Naive thymus-derived CD4-positive, alpha-beta T cell (primary cell): Measurements from ENCODE around the gene NHLRC3. TPM values are rescaled to one million over a fixed set of nuclear protein-coding genes. Genes with fewer than 3 reads are reported as not detected.
A peak's percentile ranks its signal among the peaks of the same experiment; 100 is the strongest.

Experiments used
- ATAC-seq: fragments of 150-1000 bp; cut with Tn5 transposase; 2 replicates; pipeline ENCODE4 v1.10.0; 2021; ENCODE audit warnings: mild to moderate bottlenecking, moderate library complexity
- CTCF ChIA-PET: fragments of 350-600 bp; sonication (Branson Sonifier 250); formaldehyde crosslinking; loops from one replicate; lab custom pipeline; 2021; ENCODE audit warnings: antibody characterized with exemption; lab: Charles Lee
- POLR2A ChIA-PET: fragments of 350-600 bp; sonication (Branson Sonifier 250); formaldehyde crosslinking; loops from one replicate; lab custom pipeline; 2021; ENCODE audit warnings: antibody characterized with exemption, inconsistent platforms; lab: Charles Lee
- DNase-seq, 9 donors: peaks; one replicate each; pipeline versions ENCODE4 v3.0.0 to v3.0.0-alpha.2; 2020 to 2022; ENCODE audit warnings: mixed read lengths in 1 of 9
- H3K27ac ChIP-seq: one replicate; pipeline ENCODE4 v1.7.0; 2013; ENCODE audit warnings: mild to moderate bottlenecking, low read depth, low read length, moderate library complexity
- H3K27me3 ChIP-seq, 2 donors: one replicate each; pipeline ENCODE4 v1.7.0; 2013; ENCODE audit warnings: low read length in 2 of 2, mild to moderate bottlenecking in 2 of 2, moderate library complexity in 2 of 2; ENCODE audit not compliant: control insufficient read depth in 2 of 2, insufficient read depth in 2 of 2
- H3K36me3 ChIP-seq, 3 experiments: 1 replicate in 2 of 3; 2 replicates in 1 of 3; pipeline ENCODE4 v1.7.0; 2013; ENCODE audit warnings: low read length in 3 of 3, mild to moderate bottlenecking in 3 of 3, moderate library complexity in 1 of 3; ENCODE audit not compliant: insufficient read depth in 3 of 3, control insufficient read depth in 2 of 3
- H3K4me1 ChIP-seq, 2 donors: one replicate each; pipeline ENCODE4 v1.7.0; 2013; ENCODE audit warnings: low read length in 2 of 2, mild to moderate bottlenecking in 2 of 2, moderate library complexity in 1 of 2; ENCODE audit not compliant: control insufficient read depth in 2 of 2, insufficient read depth in 2 of 2
- H3K4me3 ChIP-seq: 2 replicates; pipeline ENCODE4 v1.7.0; 2013; ENCODE audit warnings: mild to moderate bottlenecking, low read length
- H3K9me3 ChIP-seq, 3 experiments: 1 replicate in 2 of 3; 2 replicates in 1 of 3; pipeline ENCODE4 v1.7.0; 2013; ENCODE audit warnings: low read length in 3 of 3; ENCODE audit not compliant: control insufficient read depth in 2 of 3
- H3K27ac Mint-ChIP-seq, 9 donors: one replicate each; pipeline ENCODE4 v1.8.0; 2020 to 2022; ENCODE audit warnings: mixed read lengths in 9 of 9, mild to moderate bottlenecking in 8 of 9, moderate library complexity in 5 of 9, inconsistent platforms in 2 of 9
- H3K27me3 Mint-ChIP-seq, 5 donors: one replicate each; pipeline ENCODE4 v1.8.0; 2021 to 2022; ENCODE audit warnings: mixed read lengths in 5 of 5, mild to moderate bottlenecking in 1 of 5
- H3K36me3 Mint-ChIP-seq, 5 donors: one replicate each; pipeline ENCODE4 v1.8.0; 2020 to 2022; ENCODE audit warnings: mixed read lengths in 5 of 5, mild to moderate bottlenecking in 3 of 5, inconsistent platforms in 1 of 5
- H3K4me1 Mint-ChIP-seq, 7 donors: one replicate each; pipeline ENCODE4 v1.8.0; 2020 to 2022; ENCODE audit warnings: mixed read lengths in 7 of 7, mild to moderate bottlenecking in 3 of 7, inconsistent platforms in 1 of 7
- H3K4me3 Mint-ChIP-seq, 10 donors: one replicate each; pipeline ENCODE4 v1.8.0; 2020 to 2022; ENCODE audit warnings: mild to moderate bottlenecking in 10 of 10, mixed read lengths in 10 of 10, moderate library complexity in 6 of 10, inconsistent platforms in 2 of 10
- H3K9me3 Mint-ChIP-seq, 11 donors: one replicate each; pipeline ENCODE4 v1.8.0; 2020 to 2022; ENCODE audit warnings: mixed read lengths in 11 of 11, mild to moderate bottlenecking in 4 of 11, inconsistent platforms in 1 of 11, moderate library complexity in 1 of 11
- intact Hi-C, 2 donors: fragments of 100-400 bp; cut with micrococcal nuclease; formaldehyde crosslinking; loops; one replicate each; pipeline ENCODE4 v1.15.1; 2023
- polyA plus RNA-seq, 2 donors: library from polyadenylated mRNA; unstranded; fragments of 300-500 nt; fragmentation: Illumina TruSeq; gene quantifications; one replicate each; pipeline ENCODE4 v1.2.3, GENCODE V29; 2021
- total RNA-seq, 6 experiments: library from RNA in 5 of 6; stranded (reverse) in 5 of 6; gene quantifications; 1 replicate in 5 of 6; 2 replicates in 1 of 6; pipeline ENCODE4 v1.2.3 and lab custom pipeline; 2021 to 2026

NHLRC3 gene
- total and polyA plus RNA-seq, 7 experiments from 2014 or later = 3.4 to 30.6 (median 15.6) TPM

- ChIA-PET POLR2A (interaction anchor here (3.5 kb wide), 1 partner anchor 11 kb away, joined by 14 read pairs; the partner anchor contains the start of genes NHLRC3 and PROSER1), CTCF (interaction anchor here (1.1 to 1.4 kb wide), 2 partner anchors 564 to 567 kb away, joined by 3 read pairs; no protein-coding TSS in a partner anchor)
- H3K4me1 Mint-ChIP-seq = peaks cover 0 to 8% (median 3%) of the 10 kb centered on the region in 7 donors
- no peaks in the 10 kb centered on the region for H3K9me3 ChIP-seq
- no peaks in the 10 kb centered on the region for H3K27me3 ChIP-seq
- intact Hi-C loops = no loop called here
- H3K36me3 Mint-ChIP-seq = peaks cover 0 to 29% (median 8%) of the 10 kb centered on the region in 5 donors
- no peaks in the 10 kb centered on the region for H3K27me3 Mint-ChIP-seq
- DNase-seq = no peak
- no peak overlapping the region for H3K4me3 Mint-ChIP-seq
- H3K36me3 ChIP-seq = peaks cover 0 to 3% (median 0%) of the 10 kb centered on the region in 3 experiments
- no peaks in the 10 kb centered on the region for H3K4me1 ChIP-seq
- no peak for ATAC-seq
- peak overlapping the region in 1 of 9 donors; percentile 26 for H3K27ac Mint-ChIP-seq
- no peak overlapping the region for H3K27ac ChIP-seq
- no peak overlapping the region for H3K4me3 ChIP-seq
- no peaks in the 10 kb centered on the region for H3K9me3 Mint-ChIP-seq
Observed at GRCh38 chr13:39048806-39049205, 10.6 kb downstream of the NHLRC3 start.

GRCh38 chr13:39049274-39049673 is 11.0 kb downstream of the NHLRC3 start:
- Mint-ChIP-seq H3K36me3 (peaks cover 0 to 28% (median 6%) of the 10 kb centered on the region in 5 donors), H3K4me3 (no peak overlapping the region), H3K4me1 (peaks cover 0 to 11% (median 5%) of the 10 kb centered on the region in 7 donors), H3K9me3 (no peaks in the 10 kb centered on the region), H3K27ac (peak overlapping the region in 1 of 9 donors; percentile 26), H3K27me3 (no peaks in the 10 kb centered on the region)
- no peaks in the 10 kb centered on the region for H3K9me3 ChIP-seq
- no peaks in the 10 kb centered on the region for H3K4me1 ChIP-seq
- DNase-seq = no peak
- intact Hi-C loops = no loop called here
- no peak overlapping the region for H3K27ac ChIP-seq
- POLR2A ChIA-PET = no interaction called here
- H3K27me3 ChIP-seq = no peaks in the 10 kb centered on the region
- H3K4me3 ChIP-seq = no peak overlapping the region
- CTCF ChIA-PET = interaction anchor here (1.4 kb wide), 1 partner anchor 567 kb away, joined by 3 read pairs; no protein-coding TSS in a partner anchor
- peaks cover 0 to 3% (median 0%) of the 10 kb centered on the region in 3 experiments for H3K36me3 ChIP-seq
- ATAC-seq = no peak

- H3K9me3 Mint-ChIP-seq = peaks cover 0 to 3% (median 0%) of the 10 kb centered on the region in 11 donors
- ChIA-PET CTCF (interaction anchor here (1.8 kb wide), 1 partner anchor 561 kb away, joined by 7 read pairs; no protein-coding TSS in a partner anchor), POLR2A (no interaction called here)
- no peak overlapping the region for H3K4me3 Mint-ChIP-seq
- H3K27ac Mint-ChIP-seq = peak overlapping the region in 1 of 9 donors; percentile 20
- Histone ChIP-seq H3K9me3 (no peaks in the 10 kb centered on the region), H3K27me3 (no peaks in the 10 kb centered on the region), H3K27ac (no peak overlapping the region), H3K4me1 (no peaks in the 10 kb centered on the region), H3K36me3 (peaks cover 0 to 3% (median 0%) of the 10 kb centered on the region in 3 experiments), H3K4me3 (no peak overlapping the region)
- H3K27me3 Mint-ChIP-seq = no peaks in the 10 kb centered on the region
- ATAC-seq = peak; percentile 51
- peak in 5 of 9 donors; percentile 11 to 38 (median 22) for DNase-seq
- H3K36me3 Mint-ChIP-seq = peaks cover 3 to 34% (median 10%) of the 10 kb centered on the region in 5 donors
- H3K4me1 Mint-ChIP-seq = peaks cover 0 to 13% (median 7%) of the 10 kb centered on the region in 7 donors
- intact Hi-C loops = loop anchor here (1.0 to 2.0 kb wide), 5 partner anchors 212 to 626 kb away; no protein-coding TSS in a partner anchor
Observed at GRCh38 chr13:39051157-39051556, 12.9 kb downstream of the NHLRC3 start.

- Mint-ChIP-seq H3K4me3 (no peak overlapping the region), H3K27me3 (no peaks in the 10 kb centered on the region), H3K27ac (no peak overlapping the region), H3K9me3 (peaks cover 0 to 3% (median 0%) of the 10 kb centered on the region in 11 donors), H3K4me1 (peaks cover 0 to 25% (median 9%) of the 10 kb centered on the region in 7 donors), H3K36me3 (peaks cover 3 to 32% (median 15%) of the 10 kb centered on the region in 5 donors)
- no peaks in the 10 kb centered on the region for H3K4me1 ChIP-seq
- no peak for DNase-seq
- no peak overlapping the region for H3K4me3 ChIP-seq
- intact Hi-C loops = no loop called here
- no peaks in the 10 kb centered on the region for H3K9me3 ChIP-seq
- H3K27me3 ChIP-seq = no peaks in the 10 kb centered on the region
- ChIA-PET CTCF (no interaction called here), POLR2A (no interaction called here)
- no peak for ATAC-seq
- H3K36me3 ChIP-seq = peaks cover 0 to 3% (median 0%) of the 10 kb centered on the region in 3 experiments
- H3K27ac ChIP-seq = no peak overlapping the region
Observed at GRCh38 chr13:39052944-39053343, 14.7 kb downstream of the NHLRC3 start.

GRCh38 chr13:39054112-39054511 is 15.9 kb downstream of the NHLRC3 start:
- peaks cover 0 to 3% (median 0%) of the 10 kb centered on the region in 3 experiments for H3K36me3 ChIP-seq
- ChIA-PET POLR2A (interaction anchor here (1.3 kb wide), 1 partner anchor 14 kb away, joined by 6 read pairs; no protein-coding TSS in a partner anchor), CTCF (no interaction called here)
- Mint-ChIP-seq H3K36me3 (peaks cover under 1 to 32% (median 19%) of the 10 kb centered on the region in 5 donors), H3K27ac (no peak overlapping the region), H3K4me3 (no peak overlapping the region), H3K9me3 (peaks cover 0 to 3% (median 0%) of the 10 kb centered on the region in 11 donors), H3K4me1 (peaks cover 0 to 33% (median 17%) of the 10 kb centered on the region in 7 donors), H3K27me3 (no peaks in the 10 kb centered on the region)
- DNase-seq = no peak
- ATAC-seq = no peak
- intact Hi-C loops = no loop called here
- no peak overlapping the region for H3K27ac ChIP-seq
- H3K27me3 ChIP-seq = no peaks in the 10 kb centered on the region
- no peak overlapping the region for H3K4me3 ChIP-seq
- no peaks in the 10 kb centered on the region for H3K9me3 ChIP-seq
- no peaks in the 10 kb centered on the region for H3K4me1 ChIP-seq

GRCh38 chr13:39056018-39056417 is 17.8 kb downstream of the NHLRC3 start:
- Mint-ChIP-seq H3K4me1 (peaks cover 0 to 45% (median 25%) of the 10 kb centered on the region in 7 donors), H3K9me3 (peaks cover 0 to 3% (median 0%) of the 10 kb centered on the region in 11 donors), H3K27ac (no peak overlapping the region), H3K4me3 (no peak overlapping the region), H3K27me3 (no peaks in the 10 kb centered on the region), H3K36me3 (peaks cover 0 to 45% (median 29%) of the 10 kb centered on the region in 5 donors)
- no peak overlapping the region for H3K4me3 ChIP-seq
- DNase-seq (no peak), ATAC-seq (no peak)
- no peaks in the 10 kb centered on the region for H3K4me1 ChIP-seq
- POLR2A ChIA-PET = no interaction called here
- no peaks in the 10 kb centered on the region for H3K27me3 ChIP-seq
- H3K36me3 ChIP-seq = peaks cover 0 to 3% (median 0%) of the 10 kb centered on the region in 3 experiments
- no peak overlapping the region for H3K27ac ChIP-seq
- H3K9me3 ChIP-seq = no peaks in the 10 kb centered on the region
- intact Hi-C loops = no loop called here
- CTCF ChIA-PET = no interaction called here
